ENCODE measurements around the gene PPFIA4.

Gene PPFIA4

GRCh38 chr1:203103216-203103615 lies 76.9 kb downstream of the PPFIA4 start:
- H4K20me1 ChIP-seq (ENCODE audit: insufficient read depth, low read length), result no peaks in the 10 kb centered on the region
- no peak overlapping the region for H3K4me2 ChIP-seq (ENCODE audit: low read length)
- H3K79me2 ChIP-seq (ENCODE audit: low read length), result no peaks in the 10 kb centered on the region
- H3K27ac ChIP-seq (ENCODE audit: low read length), result no peak overlapping the region
- no peaks in the 10 kb centered on the region for H3K4me1 ChIP-seq (ENCODE audit: low read length)
- peaks cover 35% of the 10 kb centered on the region for H3K27me3 ChIP-seq (ENCODE audit: low read depth, low read length)
- TF ChIP-seq CTCF (IDR thresholded peaks at IDR 0.05; ENCODE audit: low read depth, low read length) (no peak), EZH2phosphoT487 (IDR thresholded peaks at IDR 0.05; ENCODE audit: low read depth) (no peak)
- no peak overlapping the region for H3K9ac ChIP-seq (ENCODE audit: low read length)
- no peaks in the 10 kb centered on the region for H3K36me3 ChIP-seq (replicated peaks; ENCODE audit: low read depth, low read length)
- H3K4me3 ChIP-seq (ENCODE audit: low read length), result no peak overlapping the region
- no peak overlapping the region for H2AFZ ChIP-seq (ENCODE audit: low read depth, low read length)
- H3K9me3 ChIP-seq (ENCODE audit: insufficient read depth, low read length), result no peaks in the 10 kb centered on the region

DNA sequence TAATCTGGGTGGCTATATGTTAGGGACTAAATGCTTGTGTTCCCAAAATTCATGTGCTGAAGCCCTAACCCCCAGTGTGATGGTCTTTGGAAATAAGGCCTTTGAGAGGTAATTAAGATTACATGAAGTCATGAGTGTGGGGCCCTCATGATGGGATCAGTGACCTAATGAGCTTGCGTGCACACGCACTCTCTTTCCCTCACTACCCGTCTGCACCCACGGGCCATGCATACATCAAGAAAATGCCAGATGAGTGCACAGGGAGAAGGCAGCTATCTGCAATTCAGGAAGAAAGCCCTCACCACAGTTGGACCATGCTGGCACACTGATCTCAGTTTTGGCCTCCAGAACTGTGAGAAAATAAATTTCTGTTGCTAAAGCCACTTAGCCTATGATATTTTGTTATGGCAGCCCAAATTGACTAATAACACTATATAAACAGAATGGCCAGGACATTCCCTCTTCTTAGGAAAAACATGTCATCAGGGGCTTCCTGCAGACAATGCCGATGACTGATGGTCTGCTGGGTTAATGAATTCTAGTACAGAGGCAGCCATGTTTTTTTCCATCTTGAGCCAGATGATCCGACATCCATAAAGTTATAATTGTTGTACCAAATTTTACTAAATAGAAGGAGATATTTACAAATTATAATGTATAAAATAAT lies 77.7 kb downstream of the PPFIA4 start:
- Histone ChIP-seq H3K27ac (ENCODE audit: low read length) (no peak overlapping the region), H3K4me3 (ENCODE audit: low read length) (no peak overlapping the region), H3K4me2 (ENCODE audit: low read length) (no peak overlapping the region)

GRCh38 chr1:203104789-203105390 lies 78.6 kb downstream of the PPFIA4 start:
- Histone ChIP-seq H3K9me3 (ENCODE audit: insufficient read depth, low read length) (no peaks in the 10 kb centered on the region), H3K9ac (ENCODE audit: low read length) (no peak overlapping the region), H3K27me3 (ENCODE audit: low read depth, low read length) (peaks cover 42% of the 10 kb centered on the region), H4K20me1 (ENCODE audit: insufficient read depth, low read length) (no peaks in the 10 kb centered on the region), H3K4me2 (ENCODE audit: low read length) (no peak overlapping the region), H2AFZ (ENCODE audit: low read depth, low read length) (no peak overlapping the region), H3K27ac (ENCODE audit: low read length) (no peak overlapping the region), H3K4me3 (ENCODE audit: low read length) (no peak overlapping the region), H3K79me2 (ENCODE audit: low read length) (no peaks in the 10 kb centered on the region), H3K4me1 (ENCODE audit: low read length) (no peaks in the 10 kb centered on the region), H3K36me3 (replicated peaks; ENCODE audit: low read depth, low read length) (no peaks in the 10 kb centered on the region)
- TF ChIP-seq CTCF (IDR thresholded peaks at IDR 0.05; ENCODE audit: low read depth, low read length), result no peak
- TF ChIP-seq EZH2phosphoT487 (IDR thresholded peaks at IDR 0.05; ENCODE audit: low read depth), result no peak

More for the DNA sequence above, 77.7 kb downstream of the PPFIA4 start:
- Histone ChIP-seq H4K20me1 (ENCODE audit: insufficient read depth, low read length) (no peaks in the 10 kb centered on the region), H3K36me3 (replicated peaks; ENCODE audit: low read depth, low read length) (no peaks in the 10 kb centered on the region), H3K79me2 (ENCODE audit: low read length) (no peaks in the 10 kb centered on the region), H3K9ac (ENCODE audit: low read length) (no peak overlapping the region), H2AFZ (ENCODE audit: low read depth, low read length) (no peak overlapping the region), H3K9me3 (ENCODE audit: insufficient read depth, low read length) (no peaks in the 10 kb centered on the region), H3K27me3 (ENCODE audit: low read depth, low read length) (peaks cover 36% of the 10 kb centered on the region), H3K4me1 (ENCODE audit: low read length) (no peaks in the 10 kb centered on the region)
- TF ChIP-seq EZH2phosphoT487 (IDR thresholded peaks at IDR 0.05; ENCODE audit: low read depth) (no peak), CTCF (IDR thresholded peaks at IDR 0.05; ENCODE audit: low read depth, low read length) (no peak)

DNA sequence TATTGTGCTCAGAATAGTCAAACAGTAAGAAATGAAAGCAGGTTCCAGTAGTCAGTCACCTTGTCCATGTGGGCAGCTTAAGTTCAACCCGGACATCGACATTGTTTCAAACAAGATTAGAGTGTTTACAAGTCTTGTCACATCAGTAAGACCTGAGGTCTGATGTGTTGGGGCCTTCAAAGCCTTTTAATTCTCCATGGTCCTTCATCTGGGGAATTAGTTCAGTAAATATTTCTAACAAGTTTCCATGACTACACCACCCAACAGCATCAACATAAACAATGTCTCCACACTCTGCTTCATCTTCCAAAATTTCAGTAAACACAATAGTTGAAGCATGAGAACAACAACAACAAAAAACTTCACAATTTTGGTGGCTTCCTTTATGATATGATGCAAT lies 86.2 kb downstream of the PPFIA4 start:
- no peaks in the 10 kb centered on the region for H3K79me2 ChIP-seq (ENCODE audit: low read length)
- H3K27me3 ChIP-seq (ENCODE audit: low read depth, low read length), result peaks cover 82% of the 10 kb centered on the region
- no peaks in the 10 kb centered on the region for H3K4me1 ChIP-seq (ENCODE audit: low read length)
- H3K9ac ChIP-seq (ENCODE audit: low read length), result no peak overlapping the region
- no peaks in the 10 kb centered on the region for H3K9me3 ChIP-seq (ENCODE audit: insufficient read depth, low read length)
- H3K4me2 ChIP-seq (ENCODE audit: low read length), result no peak overlapping the region
- no peak overlapping the region for H3K4me3 ChIP-seq (ENCODE audit: low read length)
- no peak for TF ChIP-seq CTCF (IDR thresholded peaks at IDR 0.05; ENCODE audit: low read depth, low read length)
- TF ChIP-seq EZH2phosphoT487 (IDR thresholded peaks at IDR 0.05; ENCODE audit: low read depth), result no peak
- no peaks in the 10 kb centered on the region for H3K36me3 ChIP-seq (replicated peaks; ENCODE audit: low read depth, low read length)
- H2AFZ ChIP-seq (ENCODE audit: low read depth, low read length), result no peak overlapping the region
- no peaks in the 10 kb centered on the region for H4K20me1 ChIP-seq (ENCODE audit: insufficient read depth, low read length)
- no peak overlapping the region for H3K27ac ChIP-seq (ENCODE audit: low read length)

All from OCI-LY3 (cell line).